Placental pericyte (primary cell): ENCODE measurements around the gene SEC14L6. TPM values are rescaled to one million over a fixed set of nuclear protein-coding genes. Genes with fewer than 3 reads are reported as not detected.

Source experiments
- total RNA-seq: library from RNA; depleted of rRNA; stranded (reverse); fragments of >200 nt; gene quantifications from 2 replicates; pipeline ENCODE4 v1.2.3, GENCODE V29; 2012

The SEC14L6 gene
- not detected in 2 replicates for total RNA-seq

DNA sequence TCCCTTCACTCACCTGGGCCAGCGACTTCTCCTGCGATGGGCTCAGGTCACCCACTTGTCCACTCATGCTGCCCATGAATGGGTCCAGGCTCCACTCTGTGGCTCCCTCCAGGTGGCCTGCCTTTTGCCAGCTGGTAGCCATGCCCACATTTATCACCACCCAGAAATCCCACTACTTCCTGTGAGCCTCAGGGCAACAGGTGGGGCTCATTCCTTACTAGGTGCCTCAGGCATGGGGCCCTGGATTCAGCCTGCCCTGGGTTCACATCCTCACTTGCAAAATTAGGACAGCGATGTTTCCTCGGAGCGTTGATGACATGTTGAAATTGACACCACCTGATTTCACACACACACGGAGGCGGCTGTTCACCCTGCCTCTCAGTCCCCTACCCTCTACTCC lies at the start of gene SEC14L6:
Gene SEC14L6 (minus strand): TSS at position 126 of the 400 bp plus-strand sequence. CDS start 59 bp downstream, at position 67.

DNA sequence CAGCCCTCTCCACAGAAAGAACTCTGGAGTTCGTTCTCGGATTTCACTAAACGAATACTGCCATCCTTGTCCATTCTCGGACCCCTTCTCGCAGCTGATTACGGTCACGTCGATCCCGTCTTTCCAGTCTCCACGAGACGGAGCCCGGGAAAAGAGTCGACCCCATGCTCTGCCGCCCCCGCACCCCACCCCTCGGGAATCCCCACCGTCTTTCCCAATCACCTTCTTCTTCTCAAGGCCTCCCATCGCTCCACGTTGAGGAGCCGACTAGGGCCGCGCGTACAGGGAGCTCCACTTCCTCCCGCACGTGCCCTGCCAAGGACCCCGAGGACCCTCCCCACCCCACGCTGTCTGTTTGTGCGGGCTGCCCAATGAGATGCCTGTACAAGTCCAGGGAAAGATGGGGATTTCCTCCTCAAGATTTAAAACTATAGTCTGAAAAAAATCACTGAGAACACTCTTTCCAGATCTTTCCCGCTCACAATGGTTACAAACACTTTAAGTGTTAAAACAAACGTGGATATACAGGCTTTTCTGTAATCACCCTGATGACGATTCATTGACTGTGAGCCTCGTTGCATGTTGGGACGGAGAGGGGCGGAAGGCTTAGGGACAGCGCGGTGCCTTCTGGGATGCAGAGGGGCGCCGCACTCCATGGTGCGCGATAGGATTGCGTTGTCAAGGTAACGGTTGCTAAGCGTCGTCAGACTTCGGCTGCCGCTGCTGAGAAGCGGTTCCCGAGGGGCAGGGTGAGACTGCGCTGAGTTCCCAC lies 45.2 kb upstream of the SEC14L6 start, which contains the start of gene PES1:
Gene PES1 (minus strand): TSS at position 323 of the 772 bp plus-strand sequence. CDS start 77 bp downstream, at position 246.

DNA sequence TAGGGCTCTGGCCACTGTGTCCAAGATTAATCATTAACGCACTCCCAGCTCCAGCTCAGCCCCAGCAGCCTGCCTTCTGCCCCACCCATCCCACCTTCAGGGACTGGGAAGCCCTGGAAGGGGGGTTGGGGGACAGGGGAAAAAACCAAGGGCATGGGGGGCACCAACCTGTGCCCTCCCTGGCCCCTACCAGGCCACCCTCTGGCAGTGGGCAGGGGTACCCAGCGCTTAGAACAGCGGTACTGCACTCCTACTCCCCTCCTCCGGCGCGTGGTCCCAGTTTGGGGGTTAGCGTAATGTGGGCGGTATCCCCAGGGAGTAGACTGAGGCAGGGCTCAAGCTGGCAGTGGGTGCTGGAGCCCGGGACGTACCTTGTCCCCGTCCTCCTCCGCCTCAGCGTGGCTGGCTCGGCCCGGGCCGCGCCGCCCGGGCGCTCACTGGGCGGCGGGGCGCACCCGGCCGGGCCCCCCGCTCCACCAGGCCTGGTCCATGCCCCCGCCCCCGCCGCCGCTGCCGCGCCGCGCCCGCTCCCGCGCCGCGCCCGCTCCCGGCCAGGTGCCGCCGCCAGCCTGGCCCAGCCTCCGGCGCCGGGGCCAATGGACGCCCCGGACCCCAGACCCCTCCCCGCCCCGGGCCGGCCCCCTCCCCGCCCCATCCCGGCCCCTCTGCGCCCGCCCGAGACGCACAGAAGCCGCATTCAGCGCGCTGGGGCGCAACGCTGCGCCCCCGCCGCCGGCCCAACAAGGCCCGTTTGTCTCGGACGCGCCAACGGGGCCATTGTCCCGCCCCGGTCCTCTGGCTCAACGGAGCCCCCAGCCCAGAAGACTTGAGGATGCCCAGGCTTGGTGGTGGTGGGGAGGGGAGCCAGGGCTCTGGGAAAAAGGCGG lies 27.8 kb upstream of the SEC14L6 start, which contains the start of gene GAL3ST1:
Gene GAL3ST1 (minus strand): TSS at position 571 of the 887 bp plus-strand sequence. CDS start 17,273 bp downstream, outside the sequence.

Other genes with a start within 250 kb of the SEC14L6 start
- gene TBC1D10A, start 219.8 kb downstream of the SEC14L6 start, total RNA-seq, result 28.1 and 30.0 TPM in 2 replicates
- 41.1 and 54.8 TPM in 2 replicates for gene SF3A1, start 189.8 kb downstream of the SEC14L6 start, total RNA-seq
- gene CCDC157, start 189.7 kb downstream of the SEC14L6 start, total RNA-seq, result 2.4 TPM in 2 replicates
- gene RNF215, start 159.3 kb downstream of the SEC14L6 start, total RNA-seq, result 21.5 and 32.8 TPM in 2 replicates
- gene SEC14L2, start 149.7 kb downstream of the SEC14L6 start, total RNA-seq, result 9.8 and 28.8 TPM in 2 replicates
- 29.6 and 35.0 TPM in 2 replicates for gene MTFP1, start 121.0 kb downstream of the SEC14L6 start, total RNA-seq
- gene SEC14L3, start 74.7 kb downstream of the SEC14L6 start, total RNA-seq, result not detected in 2 replicates
- under 0.01 TPM in 1 of 2 replicates, not detected in the other for gene SEC14L4, start 41.0 kb downstream of the SEC14L6 start, total RNA-seq
- gene GAL3ST1, start 27.9 kb upstream of the SEC14L6 start, total RNA-seq, result not detected in 2 replicates
- gene PES1, start 45.2 kb upstream of the SEC14L6 start, total RNA-seq, result 87.3 and 108 TPM in 2 replicates
- gene TCN2, start 60.4 kb upstream of the SEC14L6 start, total RNA-seq, result 3.0 and 8.1 TPM in 2 replicates
- gene SLC35E4, start 89.0 kb upstream of the SEC14L6 start, total RNA-seq, result 7.2 and 18.6 TPM in 2 replicates
- gene DUSP18, start 121.1 kb upstream of the SEC14L6 start, total RNA-seq, result 11.4 and 21.8 TPM in 2 replicates
- 0.22 and 2.1 TPM in 2 replicates for gene OSBP2, start 148.1 kb upstream of the SEC14L6 start, total RNA-seq